NCI-H2107 treated with DMSO at 0.1 percent for 48 hours (cell line): ENCODE data around the gene ACTG1.
A peak's percentile ranks its signal among the peaks of the same experiment; 100 is the strongest.
"Not testable (repeated sequence)": the region's sequence is repeated elsewhere in the genome, so short reads cannot be mapped to it uniquely, and the experiment has no call there.

ENCODE experiments used
- DNase-seq: peaks from one replicate; lab custom pipeline; 2025; ENCODE audit not compliant: unreplicated experiment; lab: John Stamatoyannopoulos, UW

Gene ACTG1

DNA sequence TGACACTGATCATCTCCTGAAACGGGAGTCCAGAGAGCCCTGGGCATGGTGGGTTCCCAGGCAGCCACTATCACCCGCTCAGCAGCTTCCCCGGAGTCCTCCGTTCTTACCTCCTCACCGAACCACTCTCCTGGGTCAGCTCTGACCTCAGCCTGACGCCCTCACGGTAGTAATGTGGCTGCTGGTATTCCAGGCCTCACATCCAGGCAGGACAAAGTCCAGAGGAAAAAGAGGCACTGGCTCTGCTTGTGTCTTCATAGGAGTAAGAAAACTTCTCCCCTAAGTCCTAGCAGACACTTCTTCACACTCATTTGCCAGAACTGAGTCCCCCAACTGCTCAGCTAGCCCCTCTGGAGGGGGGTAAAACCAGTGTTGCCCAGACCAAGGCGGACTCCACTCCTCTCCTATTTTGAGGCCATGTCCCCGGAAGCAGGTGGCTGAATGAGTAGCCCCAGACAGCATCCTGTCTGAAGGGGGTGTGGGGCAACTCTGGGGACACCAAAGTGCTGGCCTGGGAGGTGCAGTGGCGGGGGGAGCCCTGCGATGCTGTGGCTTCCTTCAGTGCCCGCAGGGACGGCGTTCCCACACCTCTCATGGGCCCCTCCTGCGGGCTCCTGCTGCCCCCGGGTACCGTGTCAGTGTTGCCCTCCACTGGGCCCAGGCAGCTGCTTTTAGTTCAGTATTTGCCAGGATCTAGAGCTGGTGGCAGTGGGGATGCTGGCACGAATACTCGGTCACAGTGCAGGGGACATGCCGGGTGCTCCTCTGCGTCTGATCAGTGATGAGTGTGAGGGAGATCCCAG lies 20.9 kb upstream of the ACTG1 start:
- DNase-seq: no peak

DNA sequence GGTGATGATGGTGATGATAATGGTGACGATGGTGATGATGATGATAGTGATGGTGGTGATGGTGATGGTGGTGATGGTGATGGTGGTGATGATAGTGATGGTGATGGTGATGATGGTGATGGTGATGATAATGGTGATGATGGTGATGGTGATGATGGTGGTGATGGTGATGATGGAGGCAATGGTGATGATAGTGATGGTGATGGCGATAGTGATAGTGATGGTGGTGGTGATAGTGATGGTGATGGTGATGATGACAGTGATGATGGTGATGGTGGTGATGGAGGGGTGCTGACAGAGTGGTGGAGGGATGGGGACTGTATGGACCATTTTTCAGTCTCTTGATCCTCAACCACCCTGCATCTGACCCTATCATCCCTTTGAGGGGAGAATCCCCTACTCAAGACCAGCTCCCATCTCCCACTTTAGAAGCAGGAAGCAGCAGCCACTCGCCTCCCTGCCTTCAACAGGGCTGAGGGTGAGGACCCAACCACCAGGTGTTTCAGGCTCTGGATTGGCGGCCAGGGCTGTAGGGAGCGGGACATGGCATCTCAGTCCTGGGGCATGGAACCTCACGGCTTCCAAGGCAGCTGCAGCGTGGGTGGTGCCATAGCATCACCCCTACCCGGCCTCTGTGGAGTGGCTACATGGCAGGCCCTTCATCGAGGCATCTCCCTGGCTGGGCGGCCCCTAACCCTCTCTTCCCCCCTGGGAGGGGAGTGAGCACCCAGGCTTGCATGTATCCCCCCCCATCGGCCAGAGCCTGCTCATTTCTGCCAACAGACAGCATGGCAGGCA lies 20.1 kb upstream of the ACTG1 start:
- no peak for DNase-seq

DNA sequence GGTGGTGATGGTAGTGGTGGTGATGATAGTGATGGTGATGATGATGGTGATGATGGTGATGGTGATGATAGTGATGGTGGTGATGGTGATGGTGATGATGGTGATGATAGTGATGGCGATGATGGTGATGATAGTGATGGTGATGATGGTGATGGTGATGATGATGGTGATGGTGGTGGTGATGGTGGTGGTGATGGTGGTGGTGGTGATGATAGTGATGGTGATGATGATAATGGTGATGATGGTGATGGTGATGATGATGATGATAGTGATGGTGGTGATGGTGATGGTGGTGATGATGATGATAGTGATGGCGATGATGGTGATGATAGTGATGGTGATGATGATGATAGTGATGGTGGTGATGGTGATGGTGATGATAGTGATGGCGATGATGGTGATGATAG lies 19.4 kb upstream of the ACTG1 start:
- DNase-seq: not testable (repeated sequence)

DNA sequence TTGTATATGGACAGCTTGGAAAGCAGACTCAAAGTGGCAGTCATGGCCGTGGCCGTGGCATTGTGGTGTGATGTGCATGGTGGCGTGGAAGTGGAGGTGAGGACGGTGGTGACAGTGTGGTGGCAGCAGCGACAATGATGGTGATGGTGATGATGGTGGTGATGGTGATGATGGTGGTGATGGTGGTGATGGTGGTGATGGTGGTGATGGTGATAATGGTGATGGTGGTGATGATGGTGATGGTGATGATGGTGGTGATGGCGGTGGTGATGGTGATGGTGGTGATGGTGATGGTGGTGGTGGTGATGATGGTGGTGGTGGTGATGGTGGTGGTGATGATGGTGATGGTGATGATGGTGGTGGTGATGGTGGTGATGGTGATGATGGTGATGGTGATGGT lies 18.4 kb upstream of the ACTG1 start:
- not testable (repeated sequence) for DNase-seq

DNA sequence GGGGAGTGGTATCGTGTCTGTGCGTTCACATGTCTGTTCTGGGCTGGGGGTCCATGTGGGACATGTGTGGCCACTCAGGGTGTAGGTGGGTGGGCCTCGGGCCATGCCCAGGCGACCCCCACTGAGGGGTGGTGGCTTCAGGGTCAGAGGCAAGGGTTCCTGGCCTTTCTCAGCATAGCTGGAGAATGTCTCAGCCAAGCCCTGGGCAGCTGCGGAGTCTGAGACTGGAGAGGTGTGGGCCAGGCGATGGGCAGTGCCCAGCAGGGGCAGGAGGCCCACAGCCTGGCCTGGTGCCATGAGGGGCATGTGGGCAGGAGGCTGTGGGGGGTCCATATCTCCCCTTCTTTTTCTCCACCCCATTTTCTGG lies 16.8 kb upstream of the ACTG1 start:
- no peak for DNase-seq

DNA sequence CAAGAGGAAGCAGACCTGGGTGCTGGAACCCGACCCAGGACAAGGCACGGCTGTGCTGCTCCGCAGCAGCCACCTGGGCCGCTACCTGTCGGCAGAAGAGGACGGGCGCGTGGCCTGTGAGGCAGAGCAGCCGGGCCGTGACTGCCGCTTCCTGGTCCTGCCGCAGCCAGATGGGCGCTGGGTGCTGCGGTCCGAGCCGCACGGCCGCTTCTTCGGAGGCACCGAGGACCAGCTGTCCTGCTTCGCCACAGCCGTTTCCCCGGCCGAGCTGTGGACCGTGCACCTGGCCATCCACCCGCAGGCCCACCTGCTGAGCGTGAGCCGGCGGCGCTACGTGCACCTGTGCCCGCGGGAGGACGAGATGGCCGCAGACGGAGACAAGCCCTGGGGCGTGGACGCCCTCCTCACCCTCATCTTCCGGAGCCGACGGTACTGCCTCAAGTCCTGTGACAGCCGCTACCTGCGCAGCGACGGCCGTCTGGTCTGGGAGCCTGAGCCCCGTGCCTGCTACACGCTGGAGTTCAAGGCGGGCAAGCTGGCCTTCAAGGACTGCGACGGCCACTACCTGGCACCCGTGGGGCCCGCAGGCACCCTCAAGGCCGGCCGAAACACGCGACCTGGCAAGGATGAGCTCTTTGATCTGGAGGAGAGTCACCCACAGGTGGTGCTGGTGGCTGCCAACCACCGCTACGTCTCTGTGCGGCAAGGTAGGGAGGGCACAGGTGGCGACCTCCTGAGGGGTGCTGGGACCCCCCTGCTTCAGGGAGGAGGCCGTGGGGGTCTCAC lies 16.2 kb upstream of the ACTG1 start:
- DNase-seq: no peak

DNA sequence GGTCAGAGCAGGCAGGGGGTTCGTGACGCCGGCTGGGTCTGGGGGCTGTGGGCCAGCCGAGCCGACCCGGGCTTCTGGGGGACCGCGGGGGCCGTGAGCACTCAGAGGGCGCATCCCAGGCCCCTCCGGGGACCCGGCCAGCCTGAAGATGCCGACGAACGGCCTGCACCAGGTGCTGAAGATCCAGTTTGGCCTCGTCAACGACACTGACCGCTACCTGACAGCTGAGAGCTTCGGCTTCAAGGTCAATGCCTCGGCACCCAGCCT lies 15.7 kb upstream of the ACTG1 start:
- DNase-seq: no peak

DNA sequence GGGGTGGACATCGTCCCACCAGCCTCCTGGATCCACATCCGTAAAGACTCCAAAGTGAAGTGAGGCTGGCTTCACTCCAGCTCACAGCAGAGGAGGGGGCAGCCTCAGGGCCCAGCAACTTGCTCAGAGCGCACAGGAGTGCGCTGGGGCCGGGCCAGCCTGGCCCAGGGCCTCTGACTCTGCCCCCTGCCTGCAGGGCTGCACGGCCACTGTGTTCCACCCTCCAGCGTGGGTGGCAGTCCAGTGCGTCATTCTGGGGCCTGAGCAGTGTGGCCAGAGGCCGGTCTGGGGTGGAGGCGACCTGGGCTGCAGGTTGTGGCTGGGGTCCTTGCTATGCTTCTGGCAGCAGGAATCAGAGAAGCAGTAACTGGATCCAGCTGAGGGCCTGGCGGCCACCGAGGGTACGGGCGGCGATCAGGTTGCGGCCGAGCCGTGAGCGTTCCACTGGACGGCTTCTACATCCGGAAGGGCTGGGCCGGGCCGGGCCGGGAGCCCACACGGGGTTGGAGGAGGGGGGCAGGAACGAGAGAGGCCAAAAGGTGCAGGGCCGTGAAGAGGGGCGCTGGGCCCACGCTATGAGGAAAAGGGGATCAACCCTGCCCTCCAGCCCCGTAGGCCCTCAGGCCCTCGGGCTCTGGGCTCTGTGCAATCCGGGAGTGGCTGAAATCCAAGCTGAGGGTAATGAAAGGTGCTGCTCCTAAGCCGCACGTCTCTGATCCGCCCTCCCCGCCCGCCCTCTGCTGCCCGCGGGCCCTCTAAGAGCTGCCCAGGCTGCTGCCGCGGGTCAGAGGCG lies 15.2 kb upstream of the ACTG1 start, which contains the start of gene FSCN2:
TSS of gene FSCN2 (plus strand) at position 787 of the 793 bp plus-strand sequence. CDS start 155 bp downstream, outside the sequence.
- DNase-seq: no peak

DNA sequence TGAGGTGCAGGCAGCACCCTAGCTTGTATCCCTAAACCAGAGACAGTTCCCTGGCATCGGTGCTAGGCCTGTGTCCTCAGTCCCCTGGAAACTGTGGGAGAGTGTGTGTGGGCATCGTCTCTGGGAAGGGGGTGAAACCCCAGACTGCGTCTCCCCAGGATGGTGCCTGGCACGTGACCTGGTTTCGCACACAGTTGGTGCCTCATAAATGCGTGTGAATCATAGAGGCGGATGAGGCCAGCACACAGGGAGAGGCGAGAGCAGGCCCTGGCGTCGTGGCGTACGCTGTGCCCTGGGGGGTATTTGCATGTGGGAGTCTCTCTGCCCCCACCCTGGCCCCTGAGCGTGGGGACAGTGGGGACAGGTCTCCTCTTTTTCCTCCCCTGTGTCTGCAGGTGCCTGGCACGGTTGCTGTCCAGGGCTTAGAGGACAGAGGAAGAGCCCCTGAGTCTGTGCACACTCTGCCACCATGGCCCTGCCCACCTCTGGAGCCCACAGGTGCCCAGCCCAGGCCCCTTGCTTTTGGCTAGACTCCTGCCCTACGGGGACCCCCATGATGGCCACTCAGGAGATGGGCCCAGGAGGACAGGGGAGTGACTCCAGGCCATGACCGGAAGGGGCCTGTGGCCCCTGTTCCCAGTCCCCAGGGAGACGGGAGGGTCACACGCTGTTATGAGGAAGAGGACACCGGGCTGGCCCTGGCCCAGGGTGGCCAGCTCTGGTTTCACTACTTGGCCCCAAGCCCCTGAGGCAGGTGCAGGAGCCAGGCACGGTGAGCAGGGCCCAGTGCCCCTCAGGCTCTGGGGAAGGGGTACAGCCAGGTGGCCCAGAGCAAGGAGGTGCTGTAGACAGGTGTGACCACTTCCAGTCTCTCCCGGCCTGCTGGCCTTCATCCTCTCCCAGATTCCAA lies 14.3 kb upstream of the ACTG1 start:
- DNase-seq: no peak

DNA sequence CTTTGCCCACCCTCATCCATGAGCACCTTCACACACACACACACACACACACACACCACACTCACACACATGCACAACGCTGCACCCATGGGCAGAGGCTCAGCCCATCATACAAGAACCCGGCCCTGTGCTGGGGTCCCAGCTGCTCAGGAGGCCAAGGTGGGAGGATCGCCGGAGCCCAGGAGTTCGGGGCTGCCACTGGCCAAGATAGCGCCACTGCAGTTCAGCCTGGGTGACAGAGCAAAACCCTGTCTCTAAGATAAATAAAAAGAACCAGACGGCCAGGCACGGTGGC lies 12.2 kb upstream of the ACTG1 start:
- no peak for DNase-seq

DNA sequence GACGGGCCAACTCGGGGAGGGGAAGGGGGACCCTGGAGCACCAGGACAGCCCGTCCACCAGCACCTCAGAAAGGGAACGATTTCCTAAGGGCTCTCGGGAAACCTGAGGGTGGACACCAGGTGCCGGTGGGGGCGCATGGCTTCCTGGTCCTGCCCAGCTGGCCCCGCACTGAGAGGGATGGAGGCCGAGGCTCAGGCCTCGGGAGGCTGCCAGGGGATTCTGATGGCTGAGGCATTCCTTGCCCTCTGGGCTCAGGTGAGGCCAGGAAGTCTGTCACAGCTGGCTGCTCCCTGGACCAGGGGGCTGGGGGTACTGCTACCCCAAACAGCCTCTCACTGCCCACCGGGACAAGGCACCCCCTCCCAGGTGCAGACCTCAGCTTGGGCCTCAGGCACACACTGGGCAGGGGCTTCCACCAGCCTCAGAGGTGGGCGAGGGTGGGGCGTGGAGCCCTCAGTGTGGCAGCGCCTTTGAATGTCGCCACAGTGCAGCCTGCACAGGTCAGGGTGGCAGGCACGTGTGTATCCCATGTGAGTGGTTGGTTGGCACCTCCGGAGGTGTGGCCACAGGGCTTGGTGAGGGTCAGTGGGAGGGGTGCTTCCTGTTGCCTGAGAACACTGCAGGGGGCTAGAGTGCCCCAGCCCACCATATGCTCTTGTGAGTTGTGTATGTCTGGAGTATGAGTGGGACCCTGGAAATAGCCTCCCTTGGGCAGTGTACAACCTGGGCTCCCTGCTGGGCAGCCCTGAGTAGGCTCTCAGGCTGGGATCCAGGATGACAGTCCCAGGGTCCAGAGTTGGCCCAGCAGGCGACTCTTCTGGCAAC lies 11.7 kb upstream of the ACTG1 start:
- no peak for DNase-seq

DNA sequence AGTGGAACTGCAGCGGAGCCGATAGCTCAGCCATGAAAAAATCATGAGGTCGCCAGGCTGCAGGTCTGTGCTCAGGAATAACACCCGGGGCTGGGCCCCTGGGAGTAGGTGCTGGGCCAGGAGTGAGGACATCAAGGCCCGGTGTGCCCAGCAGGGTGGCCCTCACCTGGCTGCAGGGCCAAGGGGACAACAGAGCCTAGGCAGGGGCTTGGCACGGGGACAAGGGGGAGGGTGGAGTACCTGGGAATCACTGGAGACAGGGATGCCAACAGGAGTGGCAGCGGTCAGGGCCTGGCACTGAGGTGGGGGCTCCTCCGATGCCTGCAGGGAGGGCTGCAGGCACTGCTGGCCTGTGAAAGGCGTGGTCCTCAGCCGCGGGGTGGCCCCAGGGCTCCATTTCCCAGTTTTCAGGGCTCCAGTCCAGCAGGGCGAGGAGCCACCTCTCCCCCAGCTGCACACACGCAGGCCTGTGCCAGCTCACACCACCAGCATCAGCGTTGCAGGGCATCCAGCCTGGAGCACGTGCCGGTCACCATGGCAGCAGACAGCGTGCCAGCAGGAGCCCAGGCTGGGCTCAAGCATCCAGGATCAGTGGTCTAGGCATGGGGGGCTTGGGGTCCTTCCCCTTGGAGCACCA lies 10.9 kb upstream of the ACTG1 start:
- no peak for DNase-seq

DNA sequence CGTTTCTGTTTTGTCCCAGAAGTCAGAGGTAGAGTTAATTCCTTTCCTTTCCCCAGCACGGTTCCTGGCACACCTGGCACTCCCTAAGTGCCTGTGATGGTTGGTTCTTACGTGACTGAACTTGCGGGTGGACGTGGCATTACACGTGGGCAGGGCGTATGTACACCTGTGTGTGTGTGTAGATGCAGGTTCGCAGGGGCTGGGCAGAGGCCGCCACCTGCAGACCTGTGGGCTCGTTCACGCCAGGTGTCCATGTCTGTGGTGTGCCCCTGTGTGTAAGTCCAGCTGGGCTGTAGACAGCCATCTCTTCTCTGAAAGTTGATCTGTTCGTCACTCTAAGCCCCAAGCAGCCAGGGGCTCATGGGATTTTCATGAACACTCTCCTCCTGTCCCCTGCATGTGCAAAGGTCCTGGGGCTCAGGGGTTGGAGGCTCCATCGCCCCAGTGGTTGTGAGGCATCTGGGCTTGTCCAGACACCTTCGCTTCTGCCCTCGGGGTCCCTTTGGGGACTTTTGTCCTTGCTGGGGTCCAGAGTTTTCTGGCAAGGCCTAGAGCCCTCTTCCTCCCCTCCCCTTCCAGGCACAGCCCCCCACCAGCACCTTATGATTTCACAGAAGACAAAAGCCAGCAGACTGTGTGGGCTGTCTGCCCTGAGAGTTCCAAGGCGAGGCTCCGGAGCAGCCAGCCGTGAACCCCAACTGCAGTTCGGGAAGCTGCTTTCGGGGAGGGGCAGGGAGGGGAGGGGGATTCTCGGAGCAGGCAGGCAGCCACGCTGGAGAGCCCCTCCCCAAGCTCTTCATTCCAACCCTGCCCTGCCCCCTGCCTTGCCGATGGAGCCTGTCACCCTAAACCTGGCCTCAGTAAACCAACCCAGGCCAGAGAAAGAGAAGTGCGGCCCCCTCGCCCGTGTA lies 10.1 kb upstream of the ACTG1 start:
- DNase-seq: no peak

DNA sequence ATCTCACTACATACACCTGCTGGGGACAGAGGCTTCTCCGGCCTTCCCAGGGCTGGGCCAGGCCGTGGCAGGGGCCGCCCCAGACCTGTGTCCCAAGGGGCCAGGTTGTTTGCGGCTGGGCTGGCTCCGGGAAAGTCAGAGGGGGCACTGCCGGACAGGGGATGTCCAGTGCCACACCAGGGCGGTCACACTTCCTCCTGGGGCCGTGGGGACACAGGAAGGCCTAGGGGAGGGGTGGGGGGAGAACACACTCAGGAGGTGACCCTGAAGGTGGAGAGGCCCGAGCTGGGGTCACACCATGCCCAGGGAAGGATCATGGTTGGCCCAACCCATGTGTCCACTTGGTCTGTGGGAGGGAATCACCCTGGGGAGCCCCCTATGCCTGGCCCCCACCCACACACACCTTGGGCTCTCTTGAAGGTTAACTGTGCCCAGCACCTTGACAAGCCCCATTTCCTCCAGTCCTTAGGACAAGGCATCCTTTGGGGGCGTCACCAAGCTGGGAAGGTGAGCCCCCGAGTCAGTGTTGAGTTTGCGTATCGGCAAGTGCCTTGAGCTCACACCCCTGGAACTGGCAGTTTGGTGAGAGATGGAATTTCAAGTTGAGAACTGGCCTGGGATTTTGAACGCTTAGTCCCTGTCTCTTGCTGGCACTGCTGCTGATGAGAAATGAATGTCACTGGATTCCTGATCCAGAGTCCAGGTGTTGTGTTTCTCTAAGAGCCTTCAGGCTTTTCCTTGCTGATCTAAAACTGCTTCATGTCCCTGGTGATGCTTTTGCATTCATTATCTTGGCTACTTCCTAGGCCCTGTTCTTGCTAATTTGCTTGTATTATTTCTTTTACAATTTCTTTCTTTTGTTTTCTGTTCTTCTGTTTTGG lies 7.7 kb upstream of the ACTG1 start:
- DNase-seq: peak; percentile 44

DNA sequence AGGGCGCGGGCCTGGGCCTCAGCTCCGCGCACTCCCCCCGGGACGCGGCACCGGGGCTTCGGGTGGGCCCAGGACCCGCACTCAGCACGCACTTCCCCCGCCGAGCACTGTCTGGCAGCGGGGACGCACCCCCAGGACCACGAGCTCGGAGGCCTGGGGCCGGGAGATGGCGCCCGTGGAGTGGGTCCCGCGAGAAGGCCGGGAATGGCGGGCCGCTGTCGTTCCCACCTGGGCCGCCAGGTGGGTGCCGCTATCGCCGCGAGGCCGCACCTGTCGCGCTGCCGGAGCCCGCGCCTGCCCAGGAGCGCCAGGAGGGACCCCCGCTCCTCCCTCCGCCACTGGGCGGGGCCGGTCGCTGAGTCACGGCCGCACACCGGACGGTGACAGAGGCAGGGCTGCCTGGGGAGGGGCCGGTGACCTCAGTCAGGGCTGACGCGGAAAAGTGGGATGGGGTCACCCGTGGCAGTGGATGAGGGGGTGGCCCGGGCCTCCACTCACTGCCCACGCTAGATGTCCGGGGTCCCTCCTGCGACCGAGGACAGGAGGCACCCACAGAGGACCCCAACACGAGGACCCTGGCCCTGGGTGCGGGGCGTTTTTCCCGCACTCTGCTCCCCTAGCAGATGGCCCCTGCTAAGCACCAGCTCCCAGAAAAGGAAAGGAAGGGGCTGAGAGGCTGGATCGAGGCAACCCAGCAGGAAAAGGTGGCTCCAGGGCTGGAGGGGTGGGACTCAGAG lies 6.9 kb upstream of the ACTG1 start:
- DNase-seq: peak; percentile 45

DNA sequence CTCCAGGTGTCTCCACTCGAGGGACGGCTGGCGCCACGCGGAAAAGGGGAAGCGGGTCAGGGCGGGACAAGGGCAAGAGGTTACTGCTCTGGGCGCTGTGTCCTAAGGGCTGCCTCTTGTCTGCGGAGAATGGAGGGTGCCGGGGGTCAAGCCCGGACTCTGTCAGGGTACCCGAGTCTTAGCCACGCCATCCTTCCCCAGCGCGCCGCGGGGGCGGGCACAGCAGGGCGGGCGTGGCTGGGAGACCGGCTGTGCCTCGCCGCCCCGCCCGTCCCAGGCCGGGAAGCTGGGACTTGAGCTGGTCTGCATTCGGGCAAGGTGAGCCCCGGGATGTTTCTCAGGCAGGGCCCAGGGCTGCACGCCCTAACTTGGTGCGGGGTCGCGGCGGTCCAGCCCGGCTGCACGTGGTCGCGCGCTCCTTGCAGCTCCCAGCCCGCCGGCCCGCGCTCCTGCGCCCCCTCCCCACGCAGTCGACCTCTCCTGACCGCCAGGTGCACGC lies 6.2 kb upstream of the ACTG1 start:
- DNase-seq: no peak
